ENCODE data around the gene TEX264. TPM values are rescaled to one million over a fixed set of nuclear protein-coding genes. Genes with fewer than 3 reads are reported as not detected.
"Not testable (repeated sequence)": the region's sequence is repeated elsewhere in the genome, so short reads cannot be mapped to it uniquely, and the experiment has no call there.

TEX264 gene
- total RNA-seq, 4 donors from 2014 or later = 40.2 to 82.1 (median 62.9) TPM

- no peak for ATAC-seq (ENCODE audit: low FRiP score)
Measured at GRCh38 chr3:51734572-51734907, 63.5 kb downstream of the TEX264 start.

GRCh38 chr3:51735039-51735438 lies 64.0 kb downstream of the TEX264 start:
- TF ChIP-seq CTCF (IDR thresholded peaks at IDR 0.05) = no peak
- no peak for DNase-seq (ENCODE audit: low spot score)
- ATAC-seq (ENCODE audit: low FRiP score) = no peak

More at GRCh38 chr3:51734572-51734907, 63.5 kb downstream of the TEX264 start:
- no peak for TF ChIP-seq CTCF (IDR thresholded peaks at IDR 0.05)
- no peak for DNase-seq (ENCODE audit: low spot score)

GRCh38 chr3:51735950-51736349 lies 64.9 kb downstream of the TEX264 start:
- TF ChIP-seq CTCF (IDR thresholded peaks at IDR 0.05) = no peak
- DNase-seq (ENCODE audit: low spot score) (no peak), ATAC-seq (ENCODE audit: low FRiP score) (no peak)

- ATAC-seq (ENCODE audit: low FRiP score) (no peak), DNase-seq (ENCODE audit: low spot score) (no peak)
- no peak for TF ChIP-seq CTCF (IDR thresholded peaks at IDR 0.05)
Measured at GRCh38 chr3:51739110-51739509, 68.1 kb downstream of the TEX264 start.

- not testable (repeated sequence) for DNase-seq (ENCODE audit: low spot score); ATAC-seq (ENCODE audit: low FRiP score)
Measured at GRCh38 chr3:51742320-51742719, 71.3 kb downstream of the TEX264 start.

GRCh38 chr3:51742978-51743377 lies 71.9 kb downstream of the TEX264 start:
- DNase-seq (ENCODE audit: low spot score) = not testable (repeated sequence)

GRCh38 chr3:51747840-51748239 lies 76.8 kb downstream of the TEX264 start:
- DNase-seq (ENCODE audit: low spot score) = no peak
- no peak for ATAC-seq (ENCODE audit: low FRiP score)
- no peak for TF ChIP-seq CTCF (IDR thresholded peaks at IDR 0.05)

More at GRCh38 chr3:51742978-51743377, 71.9 kb downstream of the TEX264 start:
- not testable (repeated sequence) for ATAC-seq (ENCODE audit: low FRiP score)

- ATAC-seq (ENCODE audit: low FRiP score) (no peak), DNase-seq (ENCODE audit: low spot score) (no peak)
- no peak for TF ChIP-seq CTCF (IDR thresholded peaks at IDR 0.05)
Measured at GRCh38 chr3:51748327-51748726, 77.3 kb downstream of the TEX264 start.
